Measurements from ENCODE around the gene IFITM2.
"Not testable (repeated sequence)": the region's sequence is repeated elsewhere in the genome, so short reads cannot be mapped to it uniquely, and the experiment has no call there.

IFITM2 gene

DNA sequence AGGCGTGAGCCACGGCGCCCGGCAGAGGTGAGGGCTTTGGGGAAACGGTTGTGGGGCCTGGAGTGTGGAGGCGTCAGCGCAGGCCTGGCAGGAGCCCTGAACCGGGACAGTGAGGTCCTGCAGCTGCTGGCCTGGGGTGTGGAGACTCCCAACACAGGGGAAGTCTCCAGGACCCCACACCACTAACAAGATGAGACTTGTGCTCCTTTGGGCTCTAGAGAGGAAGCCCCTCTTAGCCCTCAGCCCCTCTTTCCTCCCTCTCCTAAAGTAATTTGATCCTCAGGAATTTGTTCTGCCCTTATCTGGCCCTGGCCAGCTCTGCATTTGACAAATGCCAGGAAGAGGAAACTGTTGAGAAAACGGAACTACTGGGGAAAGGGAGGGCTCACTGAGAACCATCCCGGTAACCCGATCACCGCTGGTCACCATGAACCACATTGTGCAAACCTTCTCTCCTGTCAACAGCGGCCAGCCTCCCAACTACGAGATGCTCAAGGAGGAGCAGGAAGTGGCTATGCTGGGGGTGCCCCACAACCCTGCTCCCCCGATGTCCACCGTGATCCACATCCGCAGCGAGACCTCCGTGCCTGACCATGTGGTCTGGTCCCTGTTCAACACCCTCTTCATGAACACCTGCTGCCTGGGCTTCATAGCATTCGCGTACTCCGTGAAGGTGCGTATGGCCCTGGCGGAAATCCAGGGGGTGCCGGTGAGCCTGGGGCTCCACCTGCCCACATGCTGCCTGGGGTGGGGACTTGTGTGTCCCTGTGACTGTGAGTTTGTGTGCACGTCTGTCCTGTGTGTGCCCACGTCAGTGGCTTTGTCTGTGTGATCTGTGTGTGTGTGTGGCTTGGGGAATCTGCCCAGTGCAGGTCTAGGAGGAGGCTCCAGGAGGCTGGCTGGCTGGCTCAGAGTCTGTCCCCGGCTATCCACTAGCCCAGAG is at the start of gene IFITM2:
Gene IFITM2 (plus strand): TSS at position 51 of the 943 bp plus-strand sequence. CDS start 377 bp downstream, at position 428.
- DNase-seq = not testable (repeated sequence)

DNA sequence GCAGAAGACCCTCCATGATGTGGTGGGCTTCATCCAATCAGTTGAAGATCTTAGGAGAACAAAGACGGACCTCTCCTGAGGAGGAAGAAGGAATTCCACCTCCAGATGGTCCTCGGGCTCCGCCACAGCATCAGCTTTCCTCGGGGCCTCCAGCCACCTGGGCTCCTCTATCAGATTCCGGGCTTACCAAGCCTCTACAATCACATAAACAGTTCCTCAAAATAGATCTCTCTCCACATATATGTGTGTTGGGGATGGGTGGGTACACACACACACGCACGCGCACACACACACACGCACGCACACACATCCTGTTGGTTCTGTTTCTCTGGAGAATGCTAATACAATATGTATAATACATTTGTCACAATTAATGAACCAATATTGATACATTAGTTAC is 48.2 kb upstream of the IFITM2 start:
- no peak for DNase-seq

DNA sequence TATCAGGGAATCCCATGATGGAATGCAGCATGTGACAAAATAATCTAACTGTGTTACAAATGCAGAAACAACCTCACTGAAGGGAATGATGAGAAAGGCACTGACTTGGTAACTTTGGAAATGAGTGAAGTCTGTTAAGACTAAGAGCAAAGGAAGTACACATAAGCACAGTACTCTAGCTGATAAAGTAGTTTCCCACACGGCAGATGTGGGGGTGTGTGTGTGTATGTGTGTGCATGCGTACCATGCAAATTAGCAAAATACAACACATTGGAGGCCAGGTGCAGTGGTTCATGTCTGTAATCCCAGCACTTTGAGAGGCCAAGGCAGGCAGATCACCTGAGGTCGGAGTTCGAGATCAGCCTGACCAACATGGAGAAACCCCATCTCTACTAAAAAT is 46.0 kb upstream of the IFITM2 start:
- DNase-seq = no peak

DNA sequence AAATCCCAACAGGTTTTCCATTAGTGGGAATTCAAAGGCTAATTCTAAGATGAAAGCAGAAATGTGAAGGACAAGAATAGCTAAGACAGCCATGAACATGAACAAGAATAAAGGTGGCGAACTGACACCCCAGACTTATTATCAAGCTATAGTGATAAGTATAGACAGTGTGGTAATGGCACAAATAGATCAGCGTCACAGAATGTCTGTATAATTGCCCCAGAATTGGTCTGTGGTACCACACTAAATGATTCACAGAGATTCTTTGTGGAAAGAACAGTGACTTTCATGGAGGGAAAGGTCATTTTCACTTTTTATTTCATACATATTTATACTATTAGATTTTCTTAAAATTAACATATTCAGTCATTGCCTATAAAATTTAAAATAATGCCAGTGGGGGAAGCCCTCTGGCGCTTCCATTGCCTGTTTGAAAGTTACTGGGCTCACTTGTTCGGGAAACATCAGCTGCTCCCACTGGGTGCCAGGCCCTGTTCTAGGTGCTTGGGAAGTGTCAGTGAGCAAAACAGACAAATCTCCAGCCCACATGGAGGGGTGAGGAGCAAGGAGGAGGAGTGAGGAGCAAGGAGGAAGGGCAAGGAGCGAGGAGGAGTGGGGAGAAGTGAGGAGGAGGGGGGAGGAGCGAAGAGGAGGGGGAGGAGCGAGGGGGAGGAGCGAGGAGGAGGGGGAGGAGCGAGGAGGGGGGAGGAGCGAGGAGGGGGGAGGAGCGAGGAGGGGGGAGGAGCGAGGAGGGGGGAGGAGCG is 40.8 kb upstream of the IFITM2 start:
- DNase-seq = no peak

DNA sequence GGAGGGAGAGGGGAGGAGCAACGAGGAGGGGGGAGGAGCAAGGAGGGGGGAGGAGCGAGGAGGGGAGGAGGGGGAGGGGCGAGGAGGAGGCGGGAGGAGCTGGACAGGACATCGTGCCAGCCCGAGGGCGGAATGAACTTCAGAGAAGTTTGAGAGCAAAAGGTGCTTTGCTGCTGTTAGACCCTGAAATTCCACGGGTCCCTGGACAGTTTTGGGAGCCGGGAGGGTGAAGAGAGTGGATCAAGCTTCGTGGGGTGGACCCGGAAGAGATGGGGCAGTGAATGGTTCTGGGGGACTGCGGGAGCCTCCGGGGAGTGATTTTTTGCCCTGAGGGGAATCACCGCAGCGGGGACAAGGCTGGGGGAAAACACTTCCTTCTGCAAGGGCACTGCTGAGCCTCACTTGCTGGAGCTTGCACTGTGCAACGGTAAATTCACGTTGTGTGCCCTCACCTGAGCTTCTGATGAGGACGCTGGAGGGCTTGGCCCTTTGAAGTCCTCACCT is 40.1 kb upstream of the IFITM2 start:
- DNase-seq = no peak

DNA sequence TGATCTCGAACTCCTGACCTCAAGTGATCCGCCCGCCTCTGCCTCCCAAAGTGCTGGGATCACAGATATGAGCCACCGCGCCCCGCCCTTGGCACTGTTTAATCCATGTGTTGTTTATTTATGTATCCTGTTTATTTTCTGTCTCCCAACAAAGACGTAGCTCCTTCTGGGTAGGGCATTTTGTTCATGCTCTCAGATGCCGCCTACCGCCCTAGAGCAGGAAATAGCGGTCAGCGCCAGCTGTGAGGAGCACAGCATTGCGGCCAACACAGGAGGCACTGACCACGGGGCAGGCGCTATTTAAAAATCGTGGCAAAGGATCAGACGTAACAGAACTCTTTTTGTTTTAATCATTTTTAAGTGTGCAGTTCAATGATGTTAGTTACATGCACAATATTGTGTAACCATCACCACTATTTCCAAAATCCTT is 38.9 kb upstream of the IFITM2 start:
- DNase-seq = not testable (repeated sequence)

DNA sequence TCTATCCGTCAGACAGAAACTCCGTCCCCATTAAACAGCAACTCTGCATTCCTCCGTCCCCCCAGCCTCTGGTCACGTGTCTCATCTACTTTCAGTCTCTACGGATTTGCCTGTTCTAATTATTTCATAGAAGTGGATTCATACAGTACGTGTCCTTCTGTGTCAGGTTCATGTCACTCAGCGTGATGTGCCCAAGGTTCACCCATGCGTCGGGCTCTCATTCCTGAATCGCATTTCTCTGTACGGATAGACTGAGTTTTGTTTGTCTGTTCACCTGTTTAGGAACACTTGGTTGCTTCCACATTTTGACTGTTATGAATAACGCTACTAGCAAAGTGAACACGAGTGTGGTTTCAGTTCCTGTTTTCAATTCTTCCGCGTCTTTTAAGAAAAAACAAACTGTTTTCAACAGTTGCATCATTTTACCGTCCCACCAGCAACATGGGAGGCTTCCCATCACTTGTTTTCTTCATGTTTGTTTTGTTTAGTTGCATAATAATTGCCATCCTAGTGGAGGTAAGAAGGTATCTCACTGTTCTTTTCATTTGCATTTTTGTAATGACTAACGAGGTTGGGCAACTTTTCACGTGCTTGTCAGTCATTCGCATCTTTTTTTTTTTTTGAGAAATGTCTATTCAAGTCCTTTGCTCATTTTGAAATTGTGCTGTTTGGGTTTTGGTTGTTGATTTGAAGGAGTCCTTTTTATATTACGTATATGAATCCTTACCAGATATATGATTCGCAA is 38.3 kb upstream of the IFITM2 start:
- DNase-seq = no peak

DNA sequence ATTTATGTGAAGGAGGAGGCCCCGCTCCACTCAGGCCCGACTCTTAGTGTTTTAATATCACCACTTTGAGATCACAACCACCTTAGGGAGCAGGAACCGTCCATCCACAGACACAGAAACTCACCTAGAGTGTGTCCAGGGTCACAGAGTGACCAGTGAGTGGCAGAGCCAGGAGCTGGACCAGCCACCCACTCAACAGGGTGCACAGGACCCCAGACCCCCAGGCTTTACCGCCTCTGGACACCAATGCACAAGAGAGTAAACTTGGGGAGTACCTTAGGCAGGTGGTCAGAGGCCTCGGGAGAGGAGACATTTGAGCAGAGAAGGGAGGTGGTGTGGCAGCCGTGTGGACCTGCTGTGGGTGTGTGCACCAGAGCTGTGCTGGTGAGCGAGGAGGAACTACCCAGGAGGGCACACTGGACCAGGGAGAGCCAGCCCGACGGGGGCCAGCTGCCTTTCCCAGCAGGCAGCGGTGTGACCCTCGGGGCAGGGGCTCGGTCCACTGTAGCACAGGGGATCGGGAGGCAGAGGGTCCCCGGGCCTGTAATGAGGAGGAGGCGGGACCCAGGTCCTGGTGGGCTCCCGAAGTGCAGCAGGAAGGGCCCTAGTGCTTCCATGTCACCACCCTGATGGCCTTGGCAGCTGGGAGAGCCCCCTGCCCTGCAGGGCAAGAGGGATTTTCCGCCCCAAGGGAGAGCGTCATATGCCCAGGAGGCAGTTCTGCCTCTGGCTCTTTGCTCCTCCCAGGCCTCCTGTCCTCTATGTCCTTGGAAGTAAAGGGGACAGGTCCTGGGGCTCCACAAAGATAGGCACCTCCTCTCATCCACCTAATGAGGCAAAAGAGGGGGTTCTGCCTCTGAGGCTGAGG is 36.9 kb upstream of the IFITM2 start:
- no peak for DNase-seq

DNA sequence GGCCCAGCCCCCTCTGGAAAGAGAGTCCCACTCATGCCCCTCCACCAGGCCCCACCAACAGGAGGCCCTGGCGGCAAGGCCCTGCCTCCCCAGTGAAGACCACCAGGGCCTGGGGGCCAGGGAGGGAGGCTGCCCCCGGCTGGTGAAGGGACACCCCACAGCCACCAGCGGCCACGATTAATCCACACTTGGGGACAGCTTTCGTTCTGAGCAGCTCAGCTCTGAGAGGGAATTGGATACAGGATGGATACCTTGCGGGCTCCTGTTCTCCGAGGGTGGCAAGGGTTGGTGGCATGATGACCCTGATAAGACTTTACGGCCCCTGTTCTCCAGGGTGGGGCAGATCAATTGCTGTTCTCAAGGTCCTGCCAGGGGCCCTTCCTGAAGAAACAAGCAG is 36.3 kb upstream of the IFITM2 start:
- DNase-seq = no peak

DNA sequence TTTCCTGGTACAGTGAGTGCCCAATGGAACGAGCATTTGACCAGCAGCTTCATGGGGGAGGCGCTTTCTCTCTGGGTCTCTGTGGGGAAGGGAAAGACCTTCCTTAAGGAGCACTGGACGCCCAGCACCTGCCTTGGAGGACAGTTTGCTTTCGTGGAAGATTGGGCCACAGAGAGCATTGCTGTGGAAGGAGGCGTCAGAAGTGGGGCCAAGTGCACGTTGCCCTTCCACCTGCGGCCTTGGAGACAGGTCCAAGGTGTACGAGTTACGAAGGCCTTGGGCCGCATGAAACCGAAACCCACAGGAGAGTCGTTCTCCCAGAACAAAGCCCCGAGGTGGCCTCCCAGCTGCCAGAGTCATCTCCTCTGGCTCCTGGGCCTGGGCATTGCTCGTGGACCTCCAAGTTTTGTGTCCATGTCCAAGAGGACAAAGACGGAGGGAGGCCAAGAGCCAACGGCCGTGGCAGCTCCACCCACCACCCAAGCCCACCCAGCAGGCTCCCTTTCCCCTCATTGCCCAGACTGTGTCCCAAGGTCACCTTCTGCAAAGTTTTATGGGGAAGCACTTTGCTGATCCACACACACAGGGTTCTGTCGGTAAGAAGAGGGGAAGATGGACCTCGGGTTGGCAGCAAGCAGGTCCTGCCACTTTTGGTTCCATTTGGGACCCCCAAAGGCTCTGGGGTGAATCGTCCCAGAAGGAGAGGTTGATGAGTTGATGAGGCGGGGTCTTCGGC is 35.3 kb upstream of the IFITM2 start:
- DNase-seq = no peak

DNA sequence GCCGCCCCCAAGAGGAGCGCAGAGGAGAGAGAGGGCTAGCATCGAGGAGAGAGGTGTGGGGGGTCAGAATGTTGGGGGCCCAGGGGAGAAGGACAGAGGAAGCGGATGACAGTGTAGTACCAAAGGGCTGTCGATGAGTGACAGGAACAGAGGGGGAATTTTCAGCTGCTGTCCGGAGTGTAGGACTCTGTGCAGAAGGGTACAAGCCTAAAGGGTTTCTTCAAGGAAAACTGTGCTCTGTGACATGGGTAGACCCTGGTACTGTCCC is 34.8 kb upstream of the IFITM2 start:
- DNase-seq = no peak

DNA sequence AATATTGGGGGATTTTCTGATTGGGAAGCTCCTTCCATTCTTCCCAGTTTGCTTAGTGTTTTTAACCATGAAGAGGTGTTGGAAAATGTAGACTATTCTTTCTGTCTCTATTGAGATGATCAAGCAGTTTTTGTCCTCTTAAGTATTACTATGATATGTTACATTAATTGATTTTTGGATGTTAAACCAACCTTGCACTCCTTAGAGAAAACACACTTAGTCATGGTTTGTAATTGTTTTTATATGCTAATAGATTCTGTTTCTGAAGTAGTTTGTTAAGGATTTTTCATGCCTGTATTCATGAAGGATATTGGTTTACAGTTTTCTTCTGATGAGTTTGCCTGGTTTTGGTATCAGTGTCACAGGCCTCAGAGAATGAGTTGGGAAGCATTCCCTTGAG is 31.4 kb upstream of the IFITM2 start:
- DNase-seq = no peak

DNA sequence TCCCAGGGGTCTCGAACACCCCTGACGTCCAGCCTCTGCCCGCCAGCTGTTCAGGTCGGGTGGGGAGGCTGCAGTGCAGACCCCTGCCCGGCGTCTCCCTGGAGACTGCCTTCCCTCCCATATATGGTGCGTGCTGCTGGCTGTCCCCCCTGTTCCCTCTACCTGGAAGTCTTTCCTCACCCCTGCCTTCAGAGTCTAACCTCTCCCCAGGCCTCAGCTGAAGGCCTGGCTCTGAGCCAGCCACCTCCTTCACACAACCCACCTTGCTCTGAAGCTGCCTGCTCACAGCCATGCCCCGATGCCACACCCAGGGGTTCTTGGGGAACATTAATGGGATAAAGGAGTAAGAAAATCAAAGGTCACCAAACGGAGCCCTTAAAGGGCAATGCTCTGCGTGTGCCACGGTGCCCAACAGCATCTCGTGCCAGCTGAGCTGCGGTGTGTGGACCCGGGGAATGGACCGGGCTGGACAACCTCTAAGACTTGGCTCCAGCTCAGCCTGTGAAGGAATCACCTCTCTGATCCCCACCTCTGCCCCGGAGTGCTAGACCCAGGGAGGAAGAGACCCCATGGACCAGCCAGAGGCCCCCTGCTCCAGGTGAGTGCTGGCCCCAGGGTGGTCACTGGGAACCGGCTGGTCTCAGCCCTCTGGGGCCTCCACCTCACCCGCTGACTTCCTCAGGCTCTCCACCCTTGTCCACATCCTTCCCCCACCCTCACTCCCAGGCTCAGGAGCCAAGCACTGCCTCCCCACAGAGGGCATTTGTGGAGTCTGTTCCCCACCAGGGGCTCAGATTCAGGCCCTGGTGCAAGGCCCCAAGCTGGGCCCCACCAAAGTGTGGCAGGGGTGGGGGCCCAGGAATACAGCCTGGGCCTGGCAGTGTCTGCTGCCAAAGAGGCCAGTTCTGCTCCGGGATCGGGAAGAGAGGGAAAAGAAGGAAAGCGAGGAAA is 29.3 kb upstream of the IFITM2 start, which contains the start of gene NLRP6:
Gene NLRP6 (plus strand): TSS at position 407 of the 951 bp plus-strand sequence. CDS start 163 bp downstream, at position 570.
- DNase-seq = no peak

DNA sequence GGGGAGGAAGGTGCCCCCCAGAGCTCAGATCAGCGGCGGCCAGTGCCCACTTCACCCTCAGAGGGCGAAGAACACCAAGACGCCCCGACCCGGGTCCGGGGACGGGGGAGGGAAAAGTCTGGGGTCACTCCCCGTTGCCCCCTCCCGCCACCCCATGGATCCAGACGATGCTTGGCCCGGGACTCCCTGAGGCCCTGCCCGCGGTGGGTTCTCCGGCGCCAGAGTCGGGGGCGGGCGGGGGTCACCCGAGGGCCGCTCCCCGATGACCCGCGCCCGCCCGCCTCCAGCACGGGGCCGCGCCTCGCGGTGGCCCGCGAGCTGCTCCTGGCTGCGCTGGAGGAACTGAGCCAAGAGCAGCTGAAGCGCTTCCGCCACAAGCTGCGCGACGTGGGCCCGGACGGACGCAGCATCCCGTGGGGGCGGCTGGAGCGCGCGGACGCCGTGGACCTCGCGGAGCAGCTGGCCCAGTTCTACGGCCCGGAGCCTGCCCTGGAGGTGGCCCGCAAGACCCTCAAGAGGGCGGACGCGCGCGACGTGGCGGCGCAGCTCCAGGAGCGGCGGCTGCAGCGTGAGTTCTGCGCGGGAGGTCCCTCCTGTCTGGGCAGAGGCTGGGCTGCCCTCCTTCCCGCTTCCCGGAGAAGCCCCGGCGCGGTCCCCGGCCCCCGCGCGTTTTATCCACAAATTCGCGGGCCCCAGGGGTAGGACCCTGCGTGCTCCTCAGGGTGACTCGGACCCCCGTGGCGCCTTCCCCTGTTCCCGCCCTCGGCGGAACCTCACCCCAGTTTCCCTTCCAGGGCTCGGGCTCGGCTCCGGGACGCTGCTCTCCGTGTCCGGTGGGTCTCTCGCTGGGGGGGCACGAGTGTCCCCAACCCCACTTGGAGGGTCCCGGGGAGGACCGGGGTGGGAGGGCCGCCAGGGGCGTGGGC is 28.3 kb upstream of the IFITM2 start:
- no peak for DNase-seq

DNA sequence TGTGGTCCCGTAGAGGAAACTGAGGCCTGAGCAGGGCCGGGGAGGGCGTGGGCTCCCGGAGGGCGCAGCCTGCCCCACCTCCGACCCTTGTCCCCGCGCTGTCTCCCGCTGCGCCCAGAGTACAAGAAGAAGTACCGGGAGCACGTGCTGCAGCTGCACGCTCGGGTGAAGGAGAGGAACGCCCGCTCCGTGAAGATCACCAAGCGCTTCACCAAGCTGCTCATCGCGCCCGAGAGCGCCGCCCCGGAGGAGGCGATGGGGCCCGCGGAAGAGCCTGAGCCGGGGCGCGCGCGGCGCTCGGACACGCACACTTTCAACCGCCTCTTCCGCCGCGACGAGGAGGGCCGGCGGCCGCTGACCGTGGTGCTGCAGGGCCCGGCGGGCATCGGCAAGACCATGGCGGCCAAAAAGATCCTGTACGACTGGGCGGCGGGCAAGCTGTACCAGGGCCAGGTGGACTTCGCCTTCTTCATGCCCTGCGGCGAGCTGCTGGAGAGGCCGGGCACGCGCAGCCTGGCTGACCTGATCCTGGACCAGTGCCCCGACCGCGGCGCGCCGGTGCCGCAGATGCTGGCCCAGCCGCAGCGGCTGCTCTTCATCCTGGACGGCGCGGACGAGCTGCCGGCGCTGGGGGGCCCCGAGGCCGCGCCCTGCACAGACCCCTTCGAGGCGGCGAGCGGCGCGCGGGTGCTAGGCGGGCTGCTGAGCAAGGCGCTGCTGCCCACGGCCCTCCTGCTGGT is 27.5 kb upstream of the IFITM2 start:
- DNase-seq = no peak

DNA sequence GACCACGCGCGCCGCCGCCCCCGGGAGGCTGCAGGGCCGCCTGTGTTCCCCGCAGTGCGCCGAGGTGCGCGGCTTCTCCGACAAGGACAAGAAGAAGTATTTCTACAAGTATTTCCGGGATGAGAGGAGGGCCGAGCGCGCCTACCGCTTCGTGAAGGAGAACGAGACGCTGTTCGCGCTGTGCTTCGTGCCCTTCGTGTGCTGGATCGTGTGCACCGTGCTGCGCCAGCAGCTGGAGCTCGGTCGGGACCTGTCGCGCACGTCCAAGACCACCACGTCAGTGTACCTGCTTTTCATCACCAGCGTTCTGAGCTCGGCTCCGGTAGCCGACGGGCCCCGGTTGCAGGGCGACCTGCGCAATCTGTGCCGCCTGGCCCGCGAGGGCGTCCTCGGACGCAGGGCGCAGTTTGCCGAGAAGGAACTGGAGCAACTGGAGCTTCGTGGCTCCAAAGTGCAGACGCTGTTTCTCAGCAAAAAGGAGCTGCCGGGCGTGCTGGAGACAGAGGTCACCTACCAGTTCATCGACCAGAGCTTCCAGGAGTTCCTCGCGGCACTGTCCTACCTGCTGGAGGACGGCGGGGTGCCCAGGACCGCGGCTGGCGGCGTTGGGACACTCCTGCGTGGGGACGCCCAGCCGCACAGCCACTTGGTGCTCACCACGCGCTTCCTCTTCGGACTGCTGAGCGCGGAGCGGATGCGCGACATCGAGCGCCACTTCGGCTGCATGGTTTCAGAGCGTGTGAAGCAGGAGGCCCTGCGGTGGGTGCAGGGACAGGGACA is 26.7 kb upstream of the IFITM2 start:
- no peak for DNase-seq

DNA sequence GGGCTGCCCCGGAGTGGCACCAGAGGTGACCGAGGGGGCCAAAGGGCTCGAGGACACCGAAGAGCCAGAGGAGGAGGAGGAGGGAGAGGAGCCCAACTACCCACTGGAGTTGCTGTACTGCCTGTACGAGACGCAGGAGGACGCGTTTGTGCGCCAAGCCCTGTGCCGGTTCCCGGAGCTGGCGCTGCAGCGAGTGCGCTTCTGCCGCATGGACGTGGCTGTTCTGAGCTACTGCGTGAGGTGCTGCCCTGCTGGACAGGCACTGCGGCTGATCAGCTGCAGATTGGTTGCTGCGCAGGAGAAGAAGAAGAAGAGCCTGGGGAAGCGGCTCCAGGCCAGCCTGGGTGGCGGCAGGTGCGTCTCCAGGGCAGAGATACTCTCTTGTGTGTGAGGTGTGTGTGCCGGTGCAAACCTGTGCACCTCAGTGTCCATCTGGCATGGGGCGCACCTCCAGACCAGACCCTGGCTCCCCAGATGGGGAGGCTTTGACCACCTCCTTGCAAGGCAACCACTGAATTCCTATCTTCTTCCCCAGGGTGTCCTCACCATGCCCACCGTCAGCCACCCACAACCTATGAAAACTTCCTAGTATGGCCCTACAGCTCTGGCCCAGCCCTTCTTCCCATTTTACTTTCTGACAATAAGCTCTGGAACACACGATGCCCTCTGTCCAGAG is 26.0 kb upstream of the IFITM2 start:
- DNase-seq = no peak
